H1 (cell line): ENCODE results near the gene KLF9. TPM values are rescaled to one million over a fixed set of nuclear protein-coding genes. Genes with fewer than 3 reads are reported as not detected.

Experiments used
- EGR1 ChIP-seq: IDR thresholded peaks from 2 replicates; pipeline ENCODE4 v1.6.1; 2011; ENCODE audit warnings: low read depth, low read length, borderline replicate concordance
- EP300 ChIP-seq, 2 experiments: IDR thresholded peaks; 1 replicate in 1 of 2; 2 replicates in 1 of 2; pipeline ENCODE4 v1.6.1; 2011 to 2012; ENCODE audit warnings: low read depth in 2 of 2, low read length in 2 of 2, mild to moderate bottlenecking in 2 of 2, borderline replicate concordance in 1 of 2, inconsistent platforms in 1 of 2, moderate library complexity in 1 of 2
- EZH2 ChIP-seq: fragments of 200-600 bp; sonication (generic); IDR thresholded peaks from 2 replicates; pipeline ENCODE4 v1.7.1; 2012; ENCODE audit warnings: low read depth, mild to moderate bottlenecking, moderate library complexity, low read length, inconsistent platforms; ENCODE audit not compliant: severe bottlenecking
- KDM5A ChIP-seq: fragments of 200-600 bp; IDR thresholded peaks from 2 replicates; pipeline ENCODE4 v1.7.1; 2012; ENCODE audit warnings: mild to moderate bottlenecking, low read length, inconsistent platforms, mixed read lengths
- SAP30 ChIP-seq: fragments of 300-600 bp; sonication (generic); IDR thresholded peaks from 2 replicates; pipeline ENCODE4 v1.7.1; 2012; ENCODE audit warnings: low read length, moderate library complexity, mild to moderate bottlenecking, inconsistent platforms; ENCODE audit not compliant: insufficient read depth, insufficient replicate concordance
- TAF1 ChIP-seq: IDR thresholded peaks from 2 replicates; pipeline ENCODE4 v1.6.1; 2011; ENCODE audit warnings: mild to moderate bottlenecking, low read depth, low read length
- TAF7 ChIP-seq: optimal IDR thresholded peaks from 2 replicates; pipeline ENCODE3; 2011; ENCODE audit warnings: low read depth, mild to moderate bottlenecking, inconsistent platforms, low read length, moderate library complexity, borderline replicate concordance
- polyA plus RNA-seq, 7 experiments: library from polyadenylated mRNA; depleted of rRNA in 3 of 7; stranded (reverse) in 5 of 7; unstranded in 2 of 7; fragments of >200 nt in 5 of 7; fragments of 200-250 nt in 2 of 7; gene quantifications; 1 replicate in 5 of 7; 2 replicates in 1 of 7; 4 replicates in 1 of 7; pipeline versions ENCODE4 v1.2.1 to v1.2.3, GENCODE V29; 2011 to 2013; ENCODE audit warnings: missing spikeins in 2 of 7, mixed read lengths in 2 of 7
- total RNA-seq: library from RNA; stranded (reverse); fragmentation: NEBNext Ultra II Directional; extraction: Animal tissue kit (Norgen Biotek cat#: 25700); gene quantifications from 2 replicates; pipeline ENCODE4 v1.2.1, GENCODE V29; 2021
- TF ChIP-seq, protein P1 (sequence below): fragments of 300-600 bp; sonication (generic); IDR thresholded peaks from 2 replicates; pipeline ENCODE4 v1.7.1; 2012; ENCODE audit warnings: low read length, moderate library complexity, mild to moderate bottlenecking, inconsistent platforms; ENCODE audit not compliant: insufficient replicate concordance

Gene KLF9
- total and polyA plus RNA-seq, 2 of the 8 experiments (the other 6 are each of a cell fraction or from before 2014, with no cell fraction given), result 0.47 to 0.82 TPM

DNA sequence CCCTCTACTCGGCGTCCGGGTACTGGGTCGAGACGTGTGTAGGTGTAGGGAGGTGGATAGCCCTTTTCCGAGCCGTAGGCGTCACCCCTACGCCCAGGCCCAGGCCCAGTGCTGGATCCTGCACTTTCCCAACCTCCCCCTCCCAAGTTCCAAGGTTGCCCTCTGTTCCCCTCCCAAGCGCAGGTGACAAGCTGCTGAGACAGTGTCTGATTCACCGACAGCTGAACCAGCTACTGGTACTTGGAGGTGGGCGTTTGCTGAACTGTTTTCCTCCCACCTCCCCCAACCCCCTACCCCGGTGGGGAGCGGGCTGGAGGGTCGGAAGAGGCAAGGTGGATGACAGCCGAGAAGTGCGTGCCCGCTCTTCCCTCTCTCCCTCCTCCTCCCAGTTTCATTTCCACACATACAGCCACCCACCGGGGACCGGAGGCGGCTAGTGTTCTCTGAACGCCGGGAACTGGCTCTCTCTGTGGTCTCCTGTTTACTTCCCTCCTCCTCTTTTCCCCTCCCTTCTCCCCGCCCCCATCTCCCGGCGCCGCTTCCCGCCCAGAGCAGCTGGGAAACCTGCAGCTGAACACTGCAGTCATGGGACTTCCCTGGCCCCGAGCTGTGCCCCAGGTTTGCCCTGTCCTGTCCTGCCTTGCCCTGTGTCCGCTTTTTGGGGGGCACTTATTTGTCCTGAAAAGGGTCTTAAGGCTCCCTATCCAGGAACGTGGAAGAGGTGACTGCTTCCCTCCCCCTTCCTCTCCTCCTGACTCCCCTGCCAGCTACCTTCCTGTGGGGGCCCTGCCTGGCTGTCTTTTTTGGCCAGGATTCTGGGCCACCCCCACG is 6.2 kb upstream of the KLF9 start (continued):
- TF ChIP-seq, protein P1, sequence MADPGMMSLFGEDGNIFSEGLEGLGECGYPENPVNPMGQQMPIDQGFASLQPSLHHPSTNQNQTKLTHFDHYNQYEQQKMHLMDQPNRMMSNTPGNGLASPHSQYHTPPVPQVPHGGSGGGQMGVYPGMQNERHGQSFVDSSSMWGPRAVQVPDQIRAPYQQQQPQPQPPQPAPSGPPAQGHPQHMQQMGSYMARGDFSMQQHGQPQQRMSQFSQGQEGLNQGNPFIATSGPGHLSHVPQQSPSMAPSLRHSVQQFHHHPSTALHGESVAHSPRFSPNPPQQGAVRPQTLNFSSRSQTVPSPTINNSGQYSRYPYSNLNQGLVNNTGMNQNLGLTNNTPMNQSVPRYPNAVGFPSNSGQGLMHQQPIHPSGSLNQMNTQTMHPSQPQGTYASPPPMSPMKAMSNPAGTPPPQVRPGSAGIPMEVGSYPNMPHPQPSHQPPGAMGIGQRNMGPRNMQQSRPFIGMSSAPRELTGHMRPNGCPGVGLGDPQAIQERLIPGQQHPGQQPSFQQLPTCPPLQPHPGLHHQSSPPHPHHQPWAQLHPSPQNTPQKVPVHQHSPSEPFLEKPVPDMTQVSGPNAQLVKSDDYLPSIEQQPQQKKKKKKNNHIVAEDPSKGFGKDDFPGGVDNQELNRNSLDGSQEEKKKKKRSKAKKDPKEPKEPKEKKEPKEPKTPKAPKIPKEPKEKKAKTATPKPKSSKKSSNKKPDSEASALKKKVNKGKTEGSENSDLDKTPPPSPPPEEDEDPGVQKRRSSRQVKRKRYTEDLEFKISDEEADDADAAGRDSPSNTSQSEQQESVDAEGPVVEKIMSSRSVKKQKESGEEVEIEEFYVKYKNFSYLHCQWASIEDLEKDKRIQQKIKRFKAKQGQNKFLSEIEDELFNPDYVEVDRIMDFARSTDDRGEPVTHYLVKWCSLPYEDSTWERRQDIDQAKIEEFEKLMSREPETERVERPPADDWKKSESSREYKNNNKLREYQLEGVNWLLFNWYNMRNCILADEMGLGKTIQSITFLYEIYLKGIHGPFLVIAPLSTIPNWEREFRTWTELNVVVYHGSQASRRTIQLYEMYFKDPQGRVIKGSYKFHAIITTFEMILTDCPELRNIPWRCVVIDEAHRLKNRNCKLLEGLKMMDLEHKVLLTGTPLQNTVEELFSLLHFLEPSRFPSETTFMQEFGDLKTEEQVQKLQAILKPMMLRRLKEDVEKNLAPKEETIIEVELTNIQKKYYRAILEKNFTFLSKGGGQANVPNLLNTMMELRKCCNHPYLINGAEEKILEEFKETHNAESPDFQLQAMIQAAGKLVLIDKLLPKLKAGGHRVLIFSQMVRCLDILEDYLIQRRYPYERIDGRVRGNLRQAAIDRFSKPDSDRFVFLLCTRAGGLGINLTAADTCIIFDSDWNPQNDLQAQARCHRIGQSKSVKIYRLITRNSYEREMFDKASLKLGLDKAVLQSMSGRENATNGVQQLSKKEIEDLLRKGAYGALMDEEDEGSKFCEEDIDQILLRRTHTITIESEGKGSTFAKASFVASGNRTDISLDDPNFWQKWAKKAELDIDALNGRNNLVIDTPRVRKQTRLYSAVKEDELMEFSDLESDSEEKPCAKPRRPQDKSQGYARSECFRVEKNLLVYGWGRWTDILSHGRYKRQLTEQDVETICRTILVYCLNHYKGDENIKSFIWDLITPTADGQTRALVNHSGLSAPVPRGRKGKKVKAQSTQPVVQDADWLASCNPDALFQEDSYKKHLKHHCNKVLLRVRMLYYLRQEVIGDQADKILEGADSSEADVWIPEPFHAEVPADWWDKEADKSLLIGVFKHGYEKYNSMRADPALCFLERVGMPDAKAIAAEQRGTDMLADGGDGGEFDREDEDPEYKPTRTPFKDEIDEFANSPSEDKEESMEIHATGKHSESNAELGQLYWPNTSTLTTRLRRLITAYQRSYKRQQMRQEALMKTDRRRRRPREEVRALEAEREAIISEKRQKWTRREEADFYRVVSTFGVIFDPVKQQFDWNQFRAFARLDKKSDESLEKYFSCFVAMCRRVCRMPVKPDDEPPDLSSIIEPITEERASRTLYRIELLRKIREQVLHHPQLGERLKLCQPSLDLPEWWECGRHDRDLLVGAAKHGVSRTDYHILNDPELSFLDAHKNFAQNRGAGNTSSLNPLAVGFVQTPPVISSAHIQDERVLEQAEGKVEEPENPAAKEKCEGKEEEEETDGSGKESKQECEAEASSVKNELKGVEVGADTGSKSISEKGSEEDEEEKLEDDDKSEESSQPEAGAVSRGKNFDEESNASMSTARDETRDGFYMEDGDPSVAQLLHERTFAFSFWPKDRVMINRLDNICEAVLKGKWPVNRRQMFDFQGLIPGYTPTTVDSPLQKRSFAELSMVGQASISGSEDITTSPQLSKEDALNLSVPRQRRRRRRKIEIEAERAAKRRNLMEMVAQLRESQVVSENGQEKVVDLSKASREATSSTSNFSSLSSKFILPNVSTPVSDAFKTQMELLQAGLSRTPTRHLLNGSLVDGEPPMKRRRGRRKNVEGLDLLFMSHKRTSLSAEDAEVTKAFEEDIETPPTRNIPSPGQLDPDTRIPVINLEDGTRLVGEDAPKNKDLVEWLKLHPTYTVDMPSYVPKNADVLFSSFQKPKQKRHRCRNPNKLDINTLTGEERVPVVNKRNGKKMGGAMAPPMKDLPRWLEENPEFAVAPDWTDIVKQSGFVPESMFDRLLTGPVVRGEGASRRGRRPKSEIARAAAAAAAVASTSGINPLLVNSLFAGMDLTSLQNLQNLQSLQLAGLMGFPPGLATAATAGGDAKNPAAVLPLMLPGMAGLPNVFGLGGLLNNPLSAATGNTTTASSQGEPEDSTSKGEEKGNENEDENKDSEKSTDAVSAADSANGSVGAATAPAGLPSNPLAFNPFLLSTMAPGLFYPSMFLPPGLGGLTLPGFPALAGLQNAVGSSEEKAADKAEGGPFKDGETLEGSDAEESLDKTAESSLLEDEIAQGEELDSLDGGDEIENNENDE, result no peak
- no peak for TF ChIP-seq EP300 (IDR thresholded peaks at IDR 0.05; ENCODE audit: borderline replicate concordance in 1 of 2, low read depth in 2 of 2, low read length in 2 of 2)
- TF ChIP-seq TAF1, result 0 out of 2 replicates have a peak, but pooled peaks have one; percentile 17
- TF ChIP-seq EZH2, result no peak
- TF ChIP-seq KDM5A, result no peak
- no peak for TF ChIP-seq TAF7
- peak; percentile 52 for TF ChIP-seq SAP30
- TF ChIP-seq EGR1, result 0 out of 2 replicates have a peak, but pooled peaks have one; percentile 4
